GM13976 (cell line): ENCODE data around the gene KANK3.
"Not testable (repeated sequence)": the region's sequence is repeated elsewhere in the genome, so short reads cannot be mapped to it uniquely, and the experiment has no call there.

ENCODE experiments used
- DNase-seq: peaks from one replicate; pipeline ENCODE4 v3.0.0; 2012; ENCODE audit warnings: low spot score
- in situ Hi-C: fragments of 300-500 bp; cut with MboI; formaldehyde crosslinking; loops from one replicate; pipeline ENCODE4 v1.12.0; 2022; ENCODE audit warnings: low sequenced_read_pairs, mixed read lengths, inconsistent platforms; ENCODE audit not compliant: unreplicated experiment
- TF ChIP-seq, protein P1 (sequence below): IDR thresholded peaks from 2 replicates; pipeline ENCODE4 v1.5.1; 2012; ENCODE audit warnings: borderline replicate concordance, mild to moderate bottlenecking; ENCODE audit not compliant: insufficient read depth; ENCODE audit errors: extremely low read depth, missing control alignments, control extremely low read depth

KANK3 gene

DNA sequence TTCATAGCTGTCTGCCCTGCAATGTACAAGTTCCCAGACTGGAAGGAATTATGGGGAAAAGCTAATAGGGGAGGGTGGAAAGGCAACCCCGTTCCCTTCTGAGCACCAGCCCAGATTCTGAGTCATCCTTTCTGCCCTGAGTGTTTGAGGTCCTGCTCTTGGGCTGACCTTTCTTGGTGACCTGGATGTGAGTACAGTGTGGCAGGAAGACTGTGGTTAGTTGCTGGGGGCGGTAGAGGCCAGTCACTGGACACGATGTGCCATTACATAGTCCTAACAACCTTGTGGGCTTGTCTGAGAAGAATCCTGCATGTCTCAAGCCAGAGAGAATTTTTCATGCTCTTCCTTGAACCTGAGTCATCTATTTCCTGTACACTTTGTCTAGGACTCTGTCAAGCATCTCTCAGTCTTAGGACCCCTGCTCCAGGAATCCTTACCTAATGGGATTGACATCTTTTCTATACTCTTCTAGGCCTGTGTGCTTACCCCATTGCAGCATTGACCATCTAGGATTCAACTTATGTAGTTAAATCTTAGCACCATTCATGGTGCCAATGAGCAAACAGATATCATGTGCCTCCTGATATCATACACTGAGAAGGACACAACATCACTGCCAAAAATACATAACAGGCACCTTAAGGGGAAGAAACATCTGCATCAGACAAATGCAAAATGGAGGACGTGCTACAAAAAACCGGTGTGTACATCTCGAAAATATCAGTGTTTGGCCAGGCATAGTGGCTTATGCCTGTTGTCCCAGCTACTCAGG, 12.8 kb upstream of the KANK3 start:
- no peak for DNase-seq
- in situ Hi-C loops = no loop called here
- TF ChIP-seq, protein P1, sequence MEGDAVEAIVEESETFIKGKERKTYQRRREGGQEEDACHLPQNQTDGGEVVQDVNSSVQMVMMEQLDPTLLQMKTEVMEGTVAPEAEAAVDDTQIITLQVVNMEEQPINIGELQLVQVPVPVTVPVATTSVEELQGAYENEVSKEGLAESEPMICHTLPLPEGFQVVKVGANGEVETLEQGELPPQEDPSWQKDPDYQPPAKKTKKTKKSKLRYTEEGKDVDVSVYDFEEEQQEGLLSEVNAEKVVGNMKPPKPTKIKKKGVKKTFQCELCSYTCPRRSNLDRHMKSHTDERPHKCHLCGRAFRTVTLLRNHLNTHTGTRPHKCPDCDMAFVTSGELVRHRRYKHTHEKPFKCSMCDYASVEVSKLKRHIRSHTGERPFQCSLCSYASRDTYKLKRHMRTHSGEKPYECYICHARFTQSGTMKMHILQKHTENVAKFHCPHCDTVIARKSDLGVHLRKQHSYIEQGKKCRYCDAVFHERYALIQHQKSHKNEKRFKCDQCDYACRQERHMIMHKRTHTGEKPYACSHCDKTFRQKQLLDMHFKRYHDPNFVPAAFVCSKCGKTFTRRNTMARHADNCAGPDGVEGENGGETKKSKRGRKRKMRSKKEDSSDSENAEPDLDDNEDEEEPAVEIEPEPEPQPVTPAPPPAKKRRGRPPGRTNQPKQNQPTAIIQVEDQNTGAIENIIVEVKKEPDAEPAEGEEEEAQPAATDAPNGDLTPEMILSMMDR = no peak

GRCh38 chr19:8352845-8353244, 9.8 kb upstream of the KANK3 start:
- DNase-seq, in situ Hi-C loops: not testable (repeated sequence)

DNA sequence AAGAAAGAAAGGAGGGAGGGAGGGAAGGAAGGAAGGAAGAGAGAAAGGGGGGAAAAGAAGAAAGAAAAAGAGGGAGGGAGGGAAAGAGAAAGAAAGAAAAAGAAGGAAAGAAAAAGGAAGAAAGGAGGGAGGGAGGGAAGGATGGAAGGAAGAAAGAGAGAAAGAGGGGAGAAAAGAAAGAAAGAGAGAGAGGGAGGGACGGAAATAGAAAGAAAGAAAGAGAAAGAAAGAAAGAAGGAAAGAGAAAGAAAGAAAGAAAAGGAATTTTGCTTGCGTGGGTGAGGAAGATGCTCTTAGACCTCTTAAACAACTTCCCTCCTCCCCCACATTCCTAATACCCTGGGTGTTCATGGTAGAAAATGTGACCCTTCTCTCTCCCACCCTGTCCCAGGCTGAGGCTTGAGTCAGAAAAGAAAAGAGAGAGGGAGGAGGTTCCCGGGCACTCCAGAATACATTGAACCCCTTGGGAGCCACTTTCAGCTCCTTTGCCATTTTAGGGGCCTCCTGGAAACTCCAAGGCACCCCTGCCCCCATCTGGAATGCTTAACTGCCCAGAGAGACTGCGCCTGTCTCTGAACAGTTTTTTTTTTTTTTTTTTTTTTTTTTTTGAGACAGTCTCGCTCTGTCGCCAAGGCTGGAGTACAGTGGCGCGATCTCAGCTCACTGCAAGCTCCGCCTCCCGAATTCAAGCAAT, 9.2 kb upstream of the KANK3 start:
- TF ChIP-seq, protein P1 = no peak
- DNase-seq = peak; percentile 6
- in situ Hi-C loops = no loop called here

DNA sequence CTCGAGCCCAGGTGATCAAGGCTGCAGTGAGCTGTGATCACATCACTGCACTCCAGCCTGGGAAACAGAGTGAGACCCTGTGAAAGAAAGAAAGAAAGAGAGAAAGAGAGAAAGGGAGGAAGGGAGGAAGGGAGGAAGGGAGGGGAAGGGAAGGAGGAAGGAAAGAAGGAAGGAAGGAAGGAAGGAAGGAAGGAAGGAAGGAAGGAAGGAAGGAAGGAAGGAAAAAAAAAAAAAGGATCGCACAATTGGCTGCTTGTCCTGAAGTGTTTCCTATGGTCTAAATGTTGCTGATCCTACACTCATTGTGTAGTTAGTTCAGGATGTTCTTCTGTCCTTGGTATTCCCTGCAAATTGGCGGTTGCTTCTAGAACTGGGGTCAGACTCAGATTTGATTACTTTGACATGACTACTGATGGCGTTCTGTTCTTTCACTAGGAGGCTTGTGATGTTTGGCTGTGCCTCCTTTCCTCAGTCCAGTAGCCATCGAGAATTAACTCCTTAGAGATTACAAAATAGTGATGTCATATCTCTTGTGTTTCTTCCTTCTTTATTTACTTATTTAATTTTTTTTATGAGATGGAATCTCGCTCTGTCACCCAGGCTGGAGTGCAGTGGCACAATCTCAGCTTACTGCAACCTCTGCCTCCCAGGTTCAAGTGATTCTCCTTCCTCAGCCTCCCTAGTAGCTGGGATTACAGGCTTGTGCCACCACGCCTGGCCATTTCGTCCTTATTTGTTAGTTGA, 6.7 kb upstream of the KANK3 start:
- in situ Hi-C loops, DNase-seq: not testable (repeated sequence)

DNA sequence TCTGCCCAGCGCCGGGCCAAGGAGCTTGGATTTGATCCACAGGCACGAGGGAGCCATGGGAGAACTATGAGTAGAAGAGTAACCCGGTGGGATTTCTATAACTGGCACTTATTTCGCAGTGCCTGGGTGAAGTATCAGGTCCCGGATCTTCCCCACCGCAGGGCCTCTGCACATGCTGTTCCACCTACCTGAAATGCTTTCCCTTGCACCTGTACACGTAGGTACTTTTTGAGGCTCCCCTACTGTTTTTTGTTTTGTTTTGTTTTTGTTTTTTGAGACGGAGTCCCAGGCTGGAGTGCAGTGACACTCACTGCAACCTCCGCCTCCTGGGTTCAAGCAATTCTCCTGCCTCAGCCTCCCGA, 402 bp upstream of the KANK3 start:
- TF ChIP-seq, protein P1 = no peak
- in situ Hi-C loops = no loop called here
- no peak for DNase-seq

- in situ Hi-C loops = no loop called here
- no peak for DNase-seq
- TF ChIP-seq, protein P1 = no peak
These were observed 762 bp downstream of the KANK3 start for GRCh38 chr19:8342316-8342683.

- DNase-seq, in situ Hi-C loops: not testable (repeated sequence)
These were observed 1.6 kb downstream of the KANK3 start for GRCh38 chr19:8341504-8341903.
